Ovary (tissue), 9 donors: ENCODE measurements around the gene SEMA5A. TPM values are rescaled to one million over a fixed set of nuclear protein-coding genes. Genes with fewer than 3 reads are reported as not detected.

Source experiments
- DNase-seq, 5 donors: peaks; one replicate each; pipeline ENCODE4 v3.0.0-alpha.2; 2019 to 2020
- H3K27ac ChIP-seq, 2 donors: fragments of 200-600 bp; one replicate each; pipeline versions ENCODE4 v1.5.1 to v1.8.0; 2019 to 2022
- H3K27me3 ChIP-seq: fragments of 200-600 bp; one replicate; pipeline ENCODE4 v1.8.0; 2022
- H3K36me3 ChIP-seq: fragments of 200-600 bp; sonication (generic); one replicate; pipeline ENCODE4 v1.5.1; 2019
- H3K4me1 ChIP-seq: one replicate; pipeline ENCODE4 v1.8.1; 2013; ENCODE audit warnings: mild to moderate bottlenecking, moderate library complexity; ENCODE audit not compliant: insufficient read depth
- H3K4me3 ChIP-seq: fragments of 200-600 bp; sonication (generic); one replicate; pipeline ENCODE4 v1.5.1; 2017
- H3K9me3 ChIP-seq, 2 donors: fragments of 200-600 bp in 1 of 2; sonication (generic) in 1 of 2; one replicate each; pipeline versions ENCODE4 v1.5.1 to v1.8.1; 2013 to 2019; ENCODE audit warnings: mild to moderate bottlenecking in 1 of 2, moderate library complexity in 1 of 2
- CTCF ChIP-seq, 3 donors: fragments of 450-650 bp in 2 of 3; fragments of 200-600 bp in 1 of 3; IDR thresholded peaks; one replicate each; pipeline versions ENCODE4 v1.5.1 to v1.8.0; 2016 to 2022; ENCODE audit warnings: antibody characterized with exemption in 3 of 3, mild to moderate bottlenecking in 1 of 3
- EP300 ChIP-seq: sonication (generic); formaldehyde crosslinking; IDR thresholded peaks from one replicate; pipeline ENCODE4 v1.6.1; 2017; ENCODE audit warnings: antibody characterized with exemption
- POLR2A ChIP-seq: fragments of 450-650 bp; IDR thresholded peaks from one replicate; pipeline ENCODE4 v1.6.1; 2017; ENCODE audit warnings: antibody characterized with exemption, mild to moderate bottlenecking, moderate library complexity
- WGBS, 3 donors: extraction: QIAGEN DNeasy Blood & Tissue Kit in 1 of 3; methylation state at CpG; one replicate each; pipeline versions ENCODE4 v1.1.5 to v1.1.7; 2013 to 2017; 5-methylcytosine and 5-hydroxymethylcytosine counted together
- intact Hi-C, 4 donors: fragments of 100-400 bp; cut with DNase I; formaldehyde crosslinking; loops; one replicate each; pipeline versions ENCODE4 v1.11.0 to v1.15.1; 2022 to 2023
- polyA plus RNA-seq, 2 donors: library from polyadenylated mRNA; stranded (reverse); fragments of 200-250 nt in 1 of 2; fragments of 350-450 nt in 1 of 2; fragmentation: Illumina TruSeq in 1 of 2; extraction: RNeasy Lipid Tissue Mini Kit (QIAGEN cat#74804) in 1 of 2; gene quantifications; one replicate each; pipeline ENCODE4 v1.2.3, GENCODE V29; 2013 to 2014
- total RNA-seq, 7 donors: library from RNA; depleted of rRNA in 2 of 7; stranded (reverse); fragments of >200 nt in 2 of 7; fragmentation: NEBNext Ultra II Directional in 3 of 7; extraction: Animal tissue kit (Norgen Biotek cat#: 25700) in 3 of 7; gene quantifications; one replicate each; pipeline versions ENCODE4 v1.1.0 to v1.2.4, GENCODE V29; 2016 to 2023
- donor health status: DM: no; HTN: no; CAD: no; lungs with moderate emphysema.
- donor health status: DM: no; HTN: no; CAD: no.
- donor health status: Bipolar disorder and iron deficiency.
- donor health status: DM: yes; HTN: yes; CAD: no.
- donor health status: DM: no; HTN: no; CAD: no.
- donor health status: DM: yes; HTN: yes; CAD: no.

SEMA5A gene
- total and polyA plus RNA-seq, 9 donors = 2.0 to 6.6 (median 4.3) TPM

DNA sequence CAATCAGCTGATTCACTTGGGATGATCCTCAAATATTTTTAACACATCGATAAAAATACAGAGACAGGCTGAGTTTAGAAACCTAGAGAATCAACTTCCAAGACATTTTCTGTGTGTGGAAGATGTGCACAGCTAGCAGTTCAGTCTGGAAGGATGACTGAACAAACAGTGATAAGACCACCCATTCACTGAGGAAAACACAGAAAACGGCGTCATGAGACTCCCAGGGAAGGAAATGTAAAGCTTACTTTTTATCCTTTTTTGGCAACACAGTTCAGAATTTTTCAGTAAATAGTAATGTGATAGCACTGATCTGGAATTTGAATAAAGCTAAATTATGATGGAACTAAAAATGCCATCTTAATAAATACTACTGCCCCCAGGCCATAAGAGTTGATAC is 277.6 kb downstream of the SEMA5A start:
- DNase-seq = no peak
- WGBS, 3 donors = 3 to 20% (median 7%) methylated on average over 3 of the region's 3 CpGs
- Histone ChIP-seq H3K9me3 (no peaks in the 10 kb centered on the region), H3K36me3 (no peaks in the 10 kb centered on the region), H3K27me3 (no peaks in the 10 kb centered on the region), H3K27ac (no peak overlapping the region), H3K4me1 (peaks cover 5% of the 10 kb centered on the region), H3K4me3 (no peak overlapping the region)
- intact Hi-C loops = no loop called here
- TF ChIP-seq EP300 (no peak), CTCF (IDR thresholded peaks at IDR 0.05) (no peak), POLR2A (no peak)

DNA sequence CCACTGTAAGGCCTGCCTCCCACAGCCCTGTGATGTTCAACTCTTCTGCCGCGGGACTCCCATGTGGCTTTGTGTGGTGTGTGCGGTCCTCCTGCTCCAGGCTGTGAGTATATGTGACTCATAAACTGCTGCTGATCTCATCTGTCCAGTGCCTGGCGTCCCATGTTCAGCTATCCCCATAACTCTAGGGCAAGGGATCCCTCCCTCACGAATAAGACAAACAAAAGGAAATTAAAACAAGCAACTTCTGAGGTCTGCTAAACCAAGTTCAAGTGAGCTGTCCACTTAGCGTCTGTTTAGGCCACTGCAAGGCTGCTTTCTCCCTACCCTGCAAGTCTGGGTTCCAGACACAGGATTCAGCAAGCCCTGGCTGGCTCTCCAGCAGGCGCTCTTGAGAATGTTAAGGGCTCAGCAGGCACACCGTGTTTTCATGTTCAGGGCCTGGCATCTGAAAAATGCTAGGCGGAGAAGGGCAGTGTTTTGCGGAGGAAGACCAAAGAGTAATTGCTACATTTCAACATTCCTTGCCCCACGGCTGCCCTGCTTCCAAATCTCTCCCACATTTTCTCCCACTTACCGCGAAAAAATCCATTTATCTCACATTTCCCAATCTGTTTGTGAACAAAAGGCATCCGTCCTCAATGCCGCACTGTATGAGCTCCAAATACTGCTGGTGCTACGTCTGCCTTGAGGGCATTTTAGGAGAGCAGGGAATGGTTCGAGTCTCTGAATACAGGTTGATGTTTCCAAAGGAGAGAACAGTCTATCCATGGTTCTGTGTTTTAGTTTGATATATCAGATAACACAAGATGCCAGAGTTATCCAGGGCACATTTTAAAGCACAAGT is 280.2 kb downstream of the SEMA5A start:
- no peaks in the 10 kb centered on the region for H3K9me3 ChIP-seq
- 43 to 50% (median 49%) methylated on average over 17 of the region's 17 CpGs for WGBS, 3 donors
- H3K4me3 ChIP-seq = no peak overlapping the region
- intact Hi-C loops = no loop called here
- no peaks in the 10 kb centered on the region for H3K36me3 ChIP-seq
- DNase-seq = no peak
- H3K27ac ChIP-seq = no peak overlapping the region
- H3K27me3 ChIP-seq = no peaks in the 10 kb centered on the region
- H3K4me1 ChIP-seq = peaks cover 5% of the 10 kb centered on the region
- no peak for TF ChIP-seq CTCF (IDR thresholded peaks at IDR 0.05)

GRCh38 chr5:9264301-9264700 is 281.6 kb downstream of the SEMA5A start:
- Histone ChIP-seq H3K4me1 (peaks cover 5% of the 10 kb centered on the region), H3K27me3 (no peaks in the 10 kb centered on the region), H3K27ac (no peak overlapping the region), H3K9me3 (no peaks in the 10 kb centered on the region), H3K36me3 (no peaks in the 10 kb centered on the region), H3K4me3 (no peak overlapping the region)
- TF ChIP-seq POLR2A (no peak), CTCF (IDR thresholded peaks at IDR 0.05) (no peak), EP300 (no peak)
- 89 to 91% (median 89%) methylated on average over 5 of the region's 5 CpGs for WGBS, 3 donors
- intact Hi-C loops = no loop called here
- DNase-seq = no peak

- WGBS, 3 donors = 77 to 91% (median 83%) methylated on average over 2 of the region's 2 CpGs
- H3K27ac ChIP-seq = no peak overlapping the region
These were observed 282.2 kb downstream of the SEMA5A start for GRCh38 chr5:9263656-9264055.

More at GRCh38 chr5:9263656-9264055, 282.2 kb downstream of the SEMA5A start:
- Histone ChIP-seq H3K4me3 (no peak overlapping the region), H3K27me3 (no peaks in the 10 kb centered on the region), H3K36me3 (no peaks in the 10 kb centered on the region), H3K9me3 (no peaks in the 10 kb centered on the region), H3K4me1 (peaks cover 5% of the 10 kb centered on the region)
- DNase-seq = no peak
- intact Hi-C loops = no loop called here
- TF ChIP-seq EP300 (no peak), CTCF (IDR thresholded peaks at IDR 0.05) (no peak), POLR2A (no peak)
